Kidney glomerular epithelial cell (primary cell): ENCODE measurements around the gene TMEM61.
"Not testable (repeated sequence)": the region's sequence is repeated elsewhere in the genome, so short reads cannot be mapped to it uniquely, and the experiment has no call there.

ENCODE experiments used
- DNase-seq: peaks from one replicate; lab custom pipeline; 2025; lab: John Stamatoyannopoulos, UW

TMEM61 gene

DNA sequence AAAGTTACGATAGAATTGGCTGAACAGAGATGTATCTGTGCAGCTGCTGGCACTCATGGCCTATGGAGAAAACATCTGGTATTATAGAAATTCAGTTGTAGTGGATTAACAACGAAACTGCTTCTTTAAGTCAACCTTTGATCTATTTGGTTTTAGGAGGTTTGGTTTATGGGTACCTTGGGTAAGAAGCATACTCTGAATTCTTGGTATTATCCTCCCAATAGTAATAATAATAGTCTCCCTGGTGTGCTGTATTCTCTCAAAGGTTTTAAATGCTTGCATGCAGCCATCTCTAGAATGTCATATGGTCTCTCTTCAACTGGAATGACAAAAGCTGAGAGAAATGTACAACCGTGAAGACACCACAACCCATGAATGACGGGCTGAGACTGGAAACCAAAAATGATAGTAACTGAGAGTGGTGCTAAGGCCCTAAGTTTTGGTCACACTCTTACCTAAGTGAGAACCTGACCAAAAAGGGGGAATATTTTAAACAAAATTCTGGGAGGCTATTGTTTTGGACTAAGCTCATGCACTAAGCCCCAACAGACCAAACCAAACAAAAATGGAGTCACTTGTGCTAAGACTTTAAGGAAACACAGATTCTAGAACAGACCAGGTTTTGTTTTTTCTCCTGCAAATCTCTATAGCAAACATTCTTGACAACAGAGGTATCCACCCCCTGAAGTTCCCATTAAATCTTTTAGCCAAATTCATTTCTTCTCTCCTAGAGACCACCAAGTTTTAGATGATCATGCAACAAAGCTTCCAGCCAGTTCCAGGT lies 17.6 kb upstream of the TMEM61 start:
- no peak for DNase-seq

- not testable (repeated sequence) for DNase-seq
Observed at GRCh38 chr1:54963829-54964228, 16.6 kb upstream of the TMEM61 start.

GRCh38 chr1:54965624-54966340 lies 14.6 kb upstream of the TMEM61 start:
- DNase-seq = peak; percentile 30

DNA sequence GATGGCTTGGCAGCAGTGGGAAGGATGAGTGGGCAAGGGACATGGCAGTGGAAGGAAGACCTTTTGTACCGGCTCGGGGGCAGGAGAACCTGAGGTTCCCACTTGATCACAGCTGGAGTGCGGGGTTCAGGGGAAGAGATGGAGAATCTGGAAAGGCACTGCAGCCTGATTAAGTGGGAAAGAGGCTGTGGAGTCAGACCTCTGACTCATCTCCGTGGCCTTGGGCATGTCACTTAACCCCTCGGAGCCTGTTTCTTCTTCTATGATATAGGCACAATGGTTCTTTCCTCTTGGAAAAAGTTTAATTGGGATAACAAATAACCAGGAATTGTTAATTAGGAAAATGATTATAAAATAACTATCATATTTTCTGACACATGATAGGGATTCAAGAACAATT lies 13.1 kb upstream of the TMEM61 start:
- DNase-seq = no peak

DNA sequence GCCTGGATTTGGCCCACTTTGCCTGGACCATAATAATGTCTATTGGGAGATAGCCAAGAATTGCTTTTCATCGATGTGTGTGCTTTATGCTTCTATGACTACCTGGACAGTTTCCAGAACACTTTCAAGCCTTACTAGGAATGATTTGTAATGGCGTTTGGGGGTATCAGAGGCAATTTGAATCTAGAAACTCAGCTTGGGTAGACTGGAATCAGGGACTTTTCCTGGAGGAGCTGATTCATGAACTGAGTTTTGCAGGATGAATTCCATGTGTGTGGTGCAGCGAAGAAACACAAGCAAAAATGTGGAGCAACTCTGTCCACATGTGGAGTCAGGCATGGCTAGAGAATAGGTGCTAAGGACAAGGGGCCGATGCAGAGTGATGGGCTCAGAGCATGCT lies 11.9 kb upstream of the TMEM61 start:
- no peak for DNase-seq

GRCh38 chr1:54969879-54970278 lies 10.5 kb upstream of the TMEM61 start:
- no peak for DNase-seq

DNA sequence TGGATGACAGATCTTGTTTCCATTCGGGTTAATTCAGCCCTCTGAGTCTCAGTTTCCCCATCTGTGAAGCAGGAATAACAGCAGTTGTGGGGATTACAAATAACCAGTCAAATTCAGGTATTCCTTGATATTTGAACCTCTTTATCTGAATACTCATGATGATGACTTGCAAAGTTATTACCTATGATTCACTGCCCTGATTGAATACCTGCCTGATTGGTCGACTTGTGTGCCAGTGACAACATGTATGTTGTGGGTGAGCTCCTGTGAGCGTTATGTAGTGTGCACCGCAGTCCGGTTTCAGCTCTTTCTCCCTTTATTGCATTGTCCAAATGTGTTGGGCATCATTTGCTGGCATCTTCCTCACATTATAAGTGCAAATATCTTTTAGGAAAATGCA lies 9.5 kb upstream of the TMEM61 start:
- DNase-seq = no peak

DNA sequence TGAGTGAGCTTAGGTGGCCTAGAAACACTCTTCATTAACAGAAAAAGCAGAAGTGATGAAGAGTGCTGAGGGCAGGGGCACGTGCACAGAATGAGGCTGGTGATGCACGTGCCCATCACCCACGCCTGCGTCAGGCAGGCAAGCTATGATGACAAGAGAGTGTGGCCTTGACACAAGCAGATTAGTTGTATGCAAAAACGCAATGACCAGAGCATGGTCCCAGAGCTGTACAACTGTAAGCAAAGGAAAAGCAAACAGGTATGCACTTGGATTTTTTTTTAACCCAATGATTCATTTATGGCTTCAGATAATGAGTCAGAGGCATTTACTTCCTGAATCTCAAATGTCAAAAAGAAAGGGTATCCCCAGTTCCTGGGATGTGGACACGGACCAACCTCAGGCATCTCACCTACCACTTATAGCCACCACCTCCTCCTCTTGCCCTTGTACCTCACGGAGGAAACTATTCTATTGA lies 9.1 kb upstream of the TMEM61 start:
- peak; percentile 17 for DNase-seq

GRCh38 chr1:54972436-54972835 lies 8.0 kb upstream of the TMEM61 start:
- DNase-seq = no peak

DNA sequence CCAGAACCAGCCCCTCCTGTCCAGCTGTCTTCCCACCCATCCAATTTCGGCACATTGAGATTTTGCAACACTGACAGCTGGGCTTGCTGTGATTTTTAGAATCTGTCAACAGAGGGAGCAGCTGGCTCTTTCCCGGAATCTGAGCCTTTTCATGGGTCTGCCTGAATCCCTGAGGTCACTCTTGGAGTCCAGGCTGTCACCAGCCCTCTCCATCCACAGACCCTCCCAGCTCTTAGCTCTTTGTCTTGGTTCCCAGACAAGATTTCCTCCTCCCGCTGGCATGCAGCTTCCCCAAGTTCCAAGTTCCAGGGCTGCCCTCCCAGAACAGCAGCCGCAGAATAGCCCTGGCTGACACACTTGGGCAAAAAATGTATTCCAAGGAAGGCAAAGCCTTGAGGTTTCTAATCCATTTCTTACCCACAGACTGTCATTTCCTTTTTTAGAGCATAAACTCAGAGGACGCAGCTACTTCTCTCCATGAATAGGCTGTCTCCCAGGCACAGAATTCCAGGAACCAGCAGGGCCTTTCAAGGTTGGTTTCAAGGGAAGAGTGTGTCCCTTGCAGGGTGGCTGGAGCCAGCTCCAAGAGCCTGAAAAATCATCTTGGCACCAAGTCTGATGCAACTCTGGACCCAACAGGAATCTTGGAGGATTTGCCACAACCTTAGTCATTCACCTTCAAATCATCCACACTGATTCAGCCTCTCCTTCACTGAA lies 7.1 kb upstream of the TMEM61 start:
- no peak for DNase-seq

DNA sequence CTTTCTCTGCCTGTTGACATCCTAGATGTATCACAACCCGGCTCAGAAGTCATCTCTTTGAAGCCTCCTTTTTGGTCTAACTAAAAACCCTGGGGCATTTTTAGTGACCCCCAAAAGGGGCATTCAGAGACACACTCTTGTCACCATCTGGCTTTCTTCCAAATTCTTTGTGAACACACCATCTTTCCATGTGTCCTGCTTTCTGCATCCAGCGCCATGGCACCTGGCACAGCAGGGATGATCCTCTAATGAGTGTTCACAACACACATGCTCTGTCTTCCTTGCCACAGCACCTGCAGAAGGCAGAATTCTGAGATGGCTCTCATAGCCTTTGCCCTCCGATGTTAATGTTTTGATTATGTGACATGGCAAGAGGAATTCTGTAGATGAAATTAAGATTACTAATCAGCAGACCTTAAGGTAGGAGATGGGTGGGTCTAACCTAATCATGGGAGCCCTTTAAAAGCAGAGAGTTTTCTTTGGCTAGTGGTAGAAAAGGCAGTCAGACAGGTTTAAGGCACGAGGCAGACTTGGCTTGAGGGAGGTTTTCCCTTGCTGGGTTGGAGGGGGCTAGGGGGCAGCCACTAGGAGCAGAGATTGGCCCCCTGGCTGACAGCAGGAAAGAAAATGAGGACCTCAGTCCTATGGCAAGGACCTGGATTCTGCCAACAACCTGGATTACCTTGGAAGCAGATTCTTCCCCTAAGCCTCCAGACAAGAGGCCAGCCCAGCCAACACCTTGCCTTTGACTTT lies 4.9 kb upstream of the TMEM61 start:
- DNase-seq = no peak

GRCh38 chr1:54976747-54977146 lies 3.7 kb upstream of the TMEM61 start:
- DNase-seq = no peak

- no peak for DNase-seq
Observed at GRCh38 chr1:54977533-54978297, 2.7 kb upstream of the TMEM61 start.

- DNase-seq = no peak
Observed at GRCh38 chr1:54978528-54979326, 1.7 kb upstream of the TMEM61 start.

DNA sequence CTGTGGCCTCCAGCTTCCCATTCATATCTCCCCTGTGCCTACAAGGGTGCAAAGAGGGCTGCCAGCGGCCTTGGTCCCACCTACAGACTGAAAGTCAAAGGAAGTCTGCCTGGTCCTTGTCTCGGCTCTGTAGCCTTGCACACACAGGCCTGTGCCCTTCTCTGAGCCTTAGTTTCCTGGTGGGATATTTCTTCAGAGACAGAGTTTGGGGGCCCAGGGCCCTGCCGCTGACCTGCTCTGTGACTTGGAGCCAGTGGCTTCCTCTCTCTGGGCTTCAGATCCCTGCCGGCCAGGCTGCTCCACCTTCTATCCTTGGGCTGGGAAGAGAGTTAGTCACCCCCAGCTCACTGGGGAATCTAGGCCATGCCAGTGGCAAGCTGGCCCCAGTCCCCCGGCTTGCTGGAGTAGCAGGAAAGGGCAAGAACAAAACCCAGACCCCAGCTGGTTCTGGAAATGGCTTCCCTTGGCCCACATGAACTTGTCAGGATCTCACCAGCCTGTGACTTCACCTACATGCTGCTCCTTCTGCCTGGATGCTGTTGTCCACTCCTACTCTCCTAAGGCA lies 1.0 kb upstream of the TMEM61 start:
- no peak for DNase-seq

DNA sequence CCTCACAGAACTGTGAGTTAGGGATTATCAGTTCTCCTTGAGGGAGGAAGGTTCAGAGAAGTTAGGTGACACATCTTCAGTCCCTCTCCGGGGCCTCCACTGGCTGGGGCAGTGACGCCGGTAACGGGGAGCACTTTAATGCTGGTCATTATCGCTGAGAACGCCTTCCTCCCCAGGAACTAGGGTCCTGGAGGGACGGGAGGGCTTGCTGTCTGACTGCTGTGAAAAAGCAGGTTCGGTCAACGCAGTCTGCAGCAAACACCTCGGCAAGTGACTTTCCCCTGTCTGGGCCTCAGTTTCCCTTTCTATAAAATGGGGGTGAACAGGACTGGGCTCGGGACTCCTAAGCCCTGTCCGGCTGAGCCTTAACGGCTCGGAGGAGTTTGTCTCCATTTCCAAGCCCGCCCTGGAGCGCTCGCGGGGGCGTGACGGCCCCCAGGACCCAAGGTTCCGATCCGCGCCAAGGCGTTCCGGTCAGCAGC lies 341 bp upstream of the TMEM61 start:
- no peak for DNase-seq

DNA sequence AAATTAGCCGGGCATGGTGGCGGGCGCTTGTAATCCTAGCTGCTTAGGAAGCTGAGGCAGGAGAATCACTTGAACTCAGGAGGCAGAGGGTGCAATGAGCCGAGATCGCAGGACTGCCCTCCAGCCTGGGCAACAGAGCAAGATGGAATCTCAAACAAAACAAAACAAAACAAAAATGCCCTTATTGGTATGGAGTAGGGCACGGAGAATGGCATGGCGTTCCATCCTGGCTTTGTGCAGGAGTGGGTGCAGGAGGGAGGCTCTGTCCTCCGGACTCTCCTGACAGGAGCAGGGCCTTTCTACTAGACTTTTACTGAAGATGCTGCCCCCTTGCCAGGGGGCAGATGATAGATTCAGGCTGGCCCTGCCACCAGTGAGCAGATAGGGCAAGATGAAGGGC lies 1.0 kb downstream of the TMEM61 start:
- DNase-seq = no peak

DNA sequence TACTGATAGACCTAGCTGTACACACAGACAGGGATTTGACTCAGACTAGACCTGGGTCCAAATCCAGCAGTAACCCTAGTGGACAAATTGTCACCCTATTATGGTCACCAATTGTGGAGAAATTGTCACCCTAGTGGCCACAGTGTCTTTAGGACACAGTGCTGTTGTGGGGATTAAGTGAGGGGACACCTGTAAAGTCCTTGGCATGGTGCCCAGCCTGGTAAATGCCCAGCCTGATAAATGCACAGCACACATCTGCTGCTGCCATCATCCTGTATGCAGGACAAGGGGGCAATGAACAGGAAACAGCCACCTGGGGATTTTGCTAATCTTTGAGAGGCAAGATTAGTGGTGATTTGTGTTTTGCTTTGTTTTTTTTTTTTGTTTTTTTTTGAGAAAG lies 2.3 kb downstream of the TMEM61 start:
- DNase-seq = no peak

DNA sequence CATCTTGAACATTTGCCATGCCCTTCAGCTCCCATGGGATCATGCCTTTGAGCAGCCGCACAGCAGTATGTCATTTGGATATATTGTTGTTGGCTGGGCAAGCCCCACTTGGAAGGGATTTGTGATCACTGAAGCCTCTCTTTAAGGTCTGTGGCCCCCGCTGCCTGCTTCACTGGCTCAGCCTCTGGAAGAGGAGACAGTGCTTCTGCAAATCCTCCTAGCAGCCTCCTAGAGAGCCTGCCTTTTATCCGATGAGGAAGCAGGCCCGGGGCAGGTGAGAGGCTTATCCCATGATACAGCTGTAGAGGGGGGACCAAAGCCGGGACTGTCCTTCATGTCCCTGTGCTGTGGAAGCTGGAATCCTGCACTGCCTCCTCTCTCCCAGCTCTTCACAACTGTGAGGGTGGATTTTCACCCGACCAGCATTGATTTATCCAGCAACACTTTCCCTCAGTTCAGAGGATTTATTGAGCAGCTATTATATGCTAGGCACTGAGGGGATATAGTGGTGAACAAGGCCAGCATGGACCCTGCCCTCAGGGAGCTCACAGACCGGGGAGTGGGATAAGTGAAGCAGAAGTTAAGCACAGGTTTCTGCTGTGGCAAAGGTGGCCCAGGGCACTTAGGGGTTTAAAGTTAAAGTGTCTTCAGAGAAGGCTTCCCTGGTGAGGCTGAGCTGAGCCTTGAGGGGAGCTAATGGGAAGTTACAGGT lies 3.9 kb downstream of the TMEM61 start:
- no peak for DNase-seq
